GM19193 (cell line): Measurements from ENCODE around the gene EPN3.

Experiments
- POLR2A ChIP-seq: IDR thresholded peaks from 4 replicates; pipeline ENCODE4 v1.6.1; 2011; ENCODE audit not compliant: insufficient read depth, insufficient read length; ENCODE audit errors: extremely low read depth

The EPN3 gene

GRCh38 chr17:50561746-50562141 is 29.2 kb downstream of the EPN3 start:
- TF ChIP-seq POLR2A: no peak

GRCh38 chr17:50562242-50563091 is 29.9 kb downstream of the EPN3 start:
- TF ChIP-seq POLR2A: no peak

- TF ChIP-seq POLR2A: no peak
These were observed 30.6 kb downstream of the EPN3 start for GRCh38 chr17:50563092-50563511.

GRCh38 chr17:50564916-50565315 is 32.4 kb downstream of the EPN3 start:
- no peak for TF ChIP-seq POLR2A

- no peak for TF ChIP-seq POLR2A
These were observed 33.1 kb downstream of the EPN3 start for GRCh38 chr17:50565402-50566350.

- TF ChIP-seq POLR2A: no peak
These were observed 34.4 kb downstream of the EPN3 start for GRCh38 chr17:50566886-50567285.

GRCh38 chr17:50568659-50569058 is 36.1 kb downstream of the EPN3 start:
- TF ChIP-seq POLR2A: no peak

- no peak for TF ChIP-seq POLR2A
These were observed 37.1 kb downstream of the EPN3 start for GRCh38 chr17:50569592-50569991.

GRCh38 chr17:50570032-50570431 is 37.5 kb downstream of the EPN3 start:
- TF ChIP-seq POLR2A: no peak

GRCh38 chr17:50570528-50570927 is 38.0 kb downstream of the EPN3 start:
- no peak for TF ChIP-seq POLR2A

GRCh38 chr17:50571681-50572080 is 39.1 kb downstream of the EPN3 start:
- no peak for TF ChIP-seq POLR2A

- no peak for TF ChIP-seq POLR2A
These were observed 40.0 kb downstream of the EPN3 start for GRCh38 chr17:50572541-50572940.

- TF ChIP-seq POLR2A: no peak
These were observed 41.5 kb downstream of the EPN3 start for GRCh38 chr17:50573866-50574611.

GRCh38 chr17:50575581-50576210 is 43.2 kb downstream of the EPN3 start:
- no peak for TF ChIP-seq POLR2A
